ENCODE data around the gene DHCR7.

The DHCR7 gene

GRCh38 chr11:71456294-71456693 lies 8.1 kb upstream of the DHCR7 start:
- DNase-seq: no peak

- DNase-seq: no peak
Measured at GRCh38 chr11:71454470-71455113, 6.4 kb upstream of the DHCR7 start.

- no peak for DNase-seq
Measured at GRCh38 chr11:71453918-71454304, 5.7 kb upstream of the DHCR7 start.

- peak; percentile 93 for DNase-seq
Measured at GRCh38 chr11:71453037-71453917, 5.1 kb upstream of the DHCR7 start, which contains the start of gene NADSYN1. TSS of gene NADSYN1 (plus strand) at chr11:71453203. CDS start at chr11:71453297, 94 bp downstream.

- no peak for DNase-seq
Measured at GRCh38 chr11:71452199-71453036, 4.2 kb upstream of the DHCR7 start.

GRCh38 chr11:71451596-71452198 lies 3.5 kb upstream of the DHCR7 start:
- no peak for DNase-seq

- no peak for DNase-seq
Measured at GRCh38 chr11:71450939-71451338, 2.7 kb upstream of the DHCR7 start.

GRCh38 chr11:71450507-71450906 lies 2.3 kb upstream of the DHCR7 start:
- no peak for DNase-seq

GRCh38 chr11:71449596-71449995 lies 1.4 kb upstream of the DHCR7 start:
- DNase-seq: no peak

- no peak for DNase-seq
Measured at GRCh38 chr11:71447791-71448256, 369 bp downstream of the DHCR7 start.

- DNase-seq: no peak
Measured at GRCh38 chr11:71446942-71447688, 1.1 kb downstream of the DHCR7 start.

GRCh38 chr11:71446150-71446549 lies 2.0 kb downstream of the DHCR7 start:
- DNase-seq: no peak

- DNase-seq: no peak
Measured at GRCh38 chr11:71444811-71445210, 3.4 kb downstream of the DHCR7 start.

- DNase-seq: no peak
Measured at GRCh38 chr11:71443736-71444445, 4.3 kb downstream of the DHCR7 start.

GRCh38 chr11:71442880-71443279 lies 5.3 kb downstream of the DHCR7 start:
- DNase-seq: no peak

- no peak for DNase-seq
Measured at GRCh38 chr11:71442123-71442522, 6.1 kb downstream of the DHCR7 start.

- no peak for DNase-seq
Measured at GRCh38 chr11:71441251-71441650, 6.9 kb downstream of the DHCR7 start.

GRCh38 chr11:71440021-71440755 lies 8.0 kb downstream of the DHCR7 start:
- no peak for DNase-seq

GRCh38 chr11:71438650-71439049 lies 9.5 kb downstream of the DHCR7 start:
- no peak for DNase-seq

- no peak for DNase-seq
Measured at GRCh38 chr11:71437879-71438278, 10.3 kb downstream of the DHCR7 start.

GRCh38 chr11:71437399-71437798 lies 10.8 kb downstream of the DHCR7 start:
- no peak for DNase-seq

Data from NK-92 treated with Interleukin-12 subunit alpha and Interleukin-12 subunit beta, amount 100 ng/mL, for 24 hours (cell line).